IPS DF 4.7 (cell line): ENCODE measurements around the gene CDC42EP4.
"Not testable (repeated sequence)": the region's sequence is repeated elsewhere in the genome, so short reads cannot be mapped to it uniquely, and the experiment has no call there.

Experiments
- DNase-seq: peaks from one replicate; pipeline ENCODE4 v3.0.0-alpha.2; 2013; ENCODE audit warnings: low spot score; ENCODE audit errors: extremely low read depth

CDC42EP4 gene

GRCh38 chr17:73280191-73280590 lies 31.6 kb downstream of the CDC42EP4 start:
- no peak for DNase-seq

- DNase-seq: no peak
These were observed 32.1 kb downstream of the CDC42EP4 start for GRCh38 chr17:73279704-73280103.

DNA sequence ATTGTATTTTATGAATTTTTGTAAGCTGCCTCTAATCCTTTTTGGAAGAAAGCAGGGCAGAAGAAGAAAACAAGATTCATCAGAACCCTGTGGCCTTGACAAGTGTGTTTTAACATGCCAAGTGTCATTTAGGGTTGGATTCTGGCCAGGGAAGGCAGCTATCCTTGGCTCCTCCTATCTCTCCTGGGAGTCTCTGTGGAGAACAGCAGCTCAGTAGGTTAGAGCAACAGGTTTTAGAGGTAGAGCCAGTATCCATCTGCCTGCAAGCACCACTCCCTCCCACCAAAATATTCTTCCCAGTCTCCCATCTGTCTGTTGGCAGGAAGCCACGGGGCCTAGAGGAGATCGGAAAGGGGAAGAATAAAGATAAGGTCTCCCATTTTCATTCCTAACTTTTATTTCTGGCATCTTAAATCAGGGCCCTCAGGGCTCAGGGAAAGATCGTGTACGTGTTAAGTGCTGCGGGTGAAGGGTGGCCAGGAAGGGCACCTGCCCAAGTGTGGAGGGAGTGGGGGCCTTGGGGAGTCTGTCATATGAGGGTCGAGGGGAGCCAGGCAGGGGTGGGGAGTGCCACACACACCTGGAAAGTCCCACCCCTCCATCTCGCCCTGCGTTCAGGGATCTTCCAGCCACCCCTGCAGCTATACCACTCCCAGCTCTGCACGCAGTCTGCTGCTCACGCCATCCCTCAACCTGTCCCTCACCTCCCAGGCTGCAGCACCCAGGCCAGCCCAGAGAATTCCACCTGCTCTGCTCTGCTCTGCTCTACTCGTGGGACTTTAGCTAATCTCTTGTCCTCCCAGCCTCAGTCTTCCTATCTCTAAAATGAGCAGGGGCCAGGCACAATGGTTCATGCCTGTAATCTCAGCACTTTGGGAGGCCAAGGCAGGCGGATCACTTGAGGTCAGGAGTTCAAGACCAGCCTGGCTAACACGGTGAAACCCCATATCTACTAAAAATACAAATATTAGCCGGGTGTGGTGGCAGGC lies 33.0 kb downstream of the CDC42EP4 start:
- no peak for DNase-seq

DNA sequence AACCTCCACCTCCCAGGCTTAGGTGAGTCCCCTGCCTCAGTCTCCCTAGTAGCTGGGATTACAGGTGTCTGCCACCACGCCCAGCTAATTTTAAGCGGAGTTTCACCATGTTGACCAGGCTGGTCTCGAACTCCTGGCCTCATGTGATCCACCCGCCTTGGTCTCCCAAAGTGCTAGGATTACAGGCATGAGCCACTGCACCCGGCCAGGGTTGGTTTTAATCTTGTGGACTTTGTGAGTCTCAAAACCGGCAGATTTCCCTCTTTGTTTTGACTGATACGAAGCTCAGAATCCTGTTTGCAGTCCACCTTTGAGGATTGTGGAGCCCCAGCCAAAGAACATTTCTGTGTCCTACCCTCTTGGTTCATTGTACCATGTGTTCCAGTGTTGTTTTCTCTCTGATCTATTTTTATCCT lies 33.7 kb downstream of the CDC42EP4 start:
- DNase-seq: no peak

- no peak for DNase-seq
These were observed 37.3 kb downstream of the CDC42EP4 start for GRCh38 chr17:73274490-73274889.

GRCh38 chr17:73272906-73273218 lies 38.9 kb downstream of the CDC42EP4 start:
- no peak for DNase-seq

GRCh38 chr17:73271072-73271471 lies 40.7 kb downstream of the CDC42EP4 start:
- no peak for DNase-seq

DNA sequence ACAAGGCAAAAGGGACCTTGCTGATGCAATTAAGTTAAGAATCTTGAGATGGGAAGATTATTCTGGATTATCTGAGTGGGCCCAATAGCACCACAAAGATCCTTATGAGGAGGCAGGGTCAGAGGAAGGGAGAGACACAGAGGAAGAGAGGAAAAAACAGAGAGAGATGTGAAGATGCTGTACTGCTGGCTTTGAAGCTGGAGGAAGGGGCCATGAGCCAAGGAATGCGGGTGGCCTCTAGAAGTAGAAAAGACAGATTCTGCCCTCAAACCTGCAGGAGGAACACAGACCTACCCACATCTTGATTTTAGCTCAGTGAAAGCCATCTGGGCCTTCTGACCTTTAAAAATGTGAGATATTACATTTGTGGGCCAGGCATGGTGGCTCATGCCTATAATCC lies 42.0 kb downstream of the CDC42EP4 start:
- no peak for DNase-seq

GRCh38 chr17:73269329-73269615 lies 42.5 kb downstream of the CDC42EP4 start:
- DNase-seq: no peak

GRCh38 chr17:73268582-73269328 lies 43.0 kb downstream of the CDC42EP4 start:
- DNase-seq: no peak

DNA sequence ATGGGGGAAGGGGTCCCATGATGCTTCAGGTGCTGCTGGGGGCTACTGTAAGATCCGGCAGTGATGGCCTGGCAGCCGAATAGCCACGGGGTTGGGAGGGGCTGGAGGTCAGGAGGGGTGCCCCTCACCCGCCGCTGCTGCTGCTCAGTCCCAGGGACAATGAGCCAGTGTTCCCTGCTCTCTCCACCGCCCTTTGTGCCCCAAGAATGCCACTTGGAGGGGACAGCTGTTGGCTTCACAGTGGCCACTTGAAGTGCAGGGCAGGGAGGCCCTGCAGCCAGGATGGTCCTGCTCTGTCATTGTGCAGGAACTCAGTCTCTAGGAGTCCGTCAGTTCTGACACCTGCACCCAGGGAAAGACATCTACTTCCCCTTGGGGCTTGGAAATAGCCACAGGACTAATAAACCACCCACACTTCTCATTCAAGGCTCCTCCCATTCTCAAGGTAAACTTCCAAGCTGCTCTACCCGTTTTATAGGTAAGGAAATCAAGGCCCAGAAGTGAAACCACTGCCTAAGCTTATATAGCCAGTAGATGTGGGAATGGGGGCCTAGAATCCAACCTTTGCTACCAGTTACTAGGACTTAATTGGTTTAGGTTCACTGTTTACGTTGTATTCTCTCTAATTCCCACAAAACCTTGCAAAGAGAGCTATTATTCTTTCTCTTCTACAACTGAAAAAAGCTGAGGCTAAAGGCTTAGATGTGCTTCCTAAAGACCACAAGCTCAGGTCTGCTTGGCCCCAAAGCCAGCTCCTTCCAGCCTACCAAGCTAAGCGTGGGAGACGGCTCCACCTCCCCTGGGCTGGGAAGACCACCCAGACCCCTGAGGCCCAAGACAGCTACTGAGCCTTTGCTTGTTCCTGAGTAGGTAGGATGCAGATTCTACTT lies 43.9 kb downstream of the CDC42EP4 start:
- DNase-seq: no peak

DNA sequence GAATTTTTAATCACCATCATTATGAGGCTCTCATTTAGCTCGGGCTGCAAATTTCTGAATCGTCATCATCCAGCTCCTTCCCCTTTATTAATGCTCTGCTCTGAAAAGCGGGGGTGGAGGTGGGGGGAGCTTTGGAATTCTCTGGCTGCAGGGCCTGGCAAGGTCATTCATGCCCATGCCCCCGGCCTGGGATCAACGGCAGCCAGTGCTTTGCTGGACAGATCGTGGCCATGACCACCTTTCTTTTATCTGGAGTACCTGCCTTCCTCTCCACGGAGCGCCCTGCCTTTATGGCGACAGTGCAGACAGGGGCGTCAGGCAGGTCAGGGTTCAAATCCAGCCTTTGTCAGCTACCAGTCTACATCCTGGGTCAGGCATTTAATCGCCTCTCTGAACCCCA lies 45.0 kb downstream of the CDC42EP4 start:
- no peak for DNase-seq

- DNase-seq: no peak
These were observed 45.9 kb downstream of the CDC42EP4 start for GRCh38 chr17:73265646-73266640.

DNA sequence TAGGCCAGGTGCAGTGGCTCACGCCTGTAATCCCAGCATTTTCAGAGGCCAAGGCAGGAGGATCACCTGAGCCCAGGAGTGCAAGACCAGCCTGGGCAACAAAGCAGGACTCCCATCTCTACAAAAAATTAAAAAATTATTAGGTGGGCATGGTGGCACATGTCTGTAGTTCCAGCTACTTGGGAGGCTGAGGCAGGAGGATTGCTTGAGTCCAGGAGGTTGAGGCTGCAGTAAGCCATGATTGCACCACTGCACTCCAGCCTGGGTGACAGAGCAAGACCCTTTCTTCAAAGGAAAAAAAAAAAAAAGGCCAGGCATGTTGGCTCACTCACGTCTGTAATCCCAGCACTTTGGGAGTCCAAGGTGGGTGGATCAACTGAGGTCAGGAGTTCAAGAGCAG lies 47.4 kb downstream of the CDC42EP4 start:
- not testable (repeated sequence) for DNase-seq

DNA sequence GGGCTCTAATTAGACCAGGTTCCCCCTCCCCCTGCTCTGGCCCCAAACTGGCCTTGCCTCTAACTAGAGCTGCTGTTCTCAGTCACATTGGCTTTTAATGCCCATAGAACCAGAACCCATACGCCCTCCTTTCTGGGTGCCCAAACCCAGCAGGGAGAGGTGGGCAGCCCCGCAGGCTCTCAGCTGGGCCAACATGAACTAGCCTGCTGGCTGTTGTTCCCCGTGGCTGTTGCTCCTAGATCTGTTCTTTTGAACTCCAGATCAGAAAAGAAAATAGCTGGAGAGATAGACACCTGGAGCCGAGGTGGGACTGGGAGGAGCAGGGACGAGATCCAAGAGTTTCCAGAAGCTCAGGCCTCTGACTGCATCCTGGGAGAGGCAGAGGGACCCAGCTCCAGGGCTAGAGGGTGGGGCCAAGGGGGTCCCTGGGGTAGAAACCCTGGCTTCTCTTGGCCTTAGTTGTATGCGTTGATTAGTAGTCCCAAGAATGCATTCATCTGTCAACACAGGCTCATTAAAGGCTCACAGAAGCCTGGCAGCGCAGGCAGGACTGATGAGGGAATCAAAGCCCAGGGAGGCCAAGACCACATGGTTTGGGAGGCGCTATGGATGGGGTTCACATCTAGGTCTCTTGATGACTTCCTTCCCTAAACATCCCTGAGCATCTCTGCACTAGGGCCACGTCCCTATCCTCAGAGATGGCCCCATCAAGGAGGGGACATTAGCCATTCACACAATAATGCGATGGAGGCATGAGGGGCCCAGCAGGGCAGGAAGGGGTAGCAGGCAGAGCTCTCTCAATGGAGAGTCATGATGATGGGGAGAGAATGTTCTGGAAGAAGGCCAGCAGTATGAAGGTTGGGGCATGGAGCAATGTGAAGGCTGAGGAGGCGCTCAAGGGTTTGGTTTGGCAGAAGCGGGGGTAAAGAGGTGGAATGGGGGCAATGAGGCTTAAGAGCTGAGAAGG lies 48.8 kb downstream of the CDC42EP4 start:
- no peak for DNase-seq

DNA sequence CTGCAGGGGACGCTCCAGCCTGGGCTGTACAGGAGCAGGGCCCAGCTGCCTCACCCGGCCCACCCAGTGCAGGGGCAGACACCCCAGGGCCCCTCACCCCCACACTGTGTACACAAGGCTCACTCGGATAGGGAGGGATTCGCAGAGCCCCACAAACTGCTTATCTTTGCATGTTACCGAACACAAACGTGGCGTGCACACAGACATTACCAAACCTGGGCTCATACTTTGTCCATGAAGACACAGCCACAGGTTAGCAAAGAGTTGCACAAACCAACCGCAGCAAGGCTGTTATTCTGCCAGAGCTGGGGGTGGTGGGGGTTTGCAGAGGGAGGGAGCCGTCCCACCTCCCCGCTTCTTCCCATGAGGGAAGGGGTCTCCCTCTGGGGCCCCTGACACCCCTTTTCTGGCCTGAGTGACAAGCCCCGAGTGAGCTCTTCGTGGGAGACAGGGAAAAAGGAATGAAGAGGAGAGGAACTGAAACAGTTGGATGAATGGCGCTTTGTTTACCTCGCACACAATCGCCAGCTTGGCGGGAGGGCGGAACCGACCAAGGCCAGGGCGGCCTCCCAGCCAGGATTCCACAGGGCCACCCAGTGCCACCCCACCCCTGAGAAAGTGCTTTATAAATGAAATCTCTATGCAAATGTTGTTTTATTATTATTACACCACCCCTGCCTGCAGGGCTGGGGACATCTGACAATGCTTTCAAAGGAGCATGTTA lies 49.7 kb downstream of the CDC42EP4 start:
- no peak for DNase-seq

- no peak for DNase-seq
These were observed 50.2 kb downstream of the CDC42EP4 start, which contains the start of gene CPSF4L for GRCh38 chr17:73261617-73261951. TSS of gene CPSF4L (minus strand) at chr17:73261880. CDS start at chr17:73261818, 62 bp downstream.

DNA sequence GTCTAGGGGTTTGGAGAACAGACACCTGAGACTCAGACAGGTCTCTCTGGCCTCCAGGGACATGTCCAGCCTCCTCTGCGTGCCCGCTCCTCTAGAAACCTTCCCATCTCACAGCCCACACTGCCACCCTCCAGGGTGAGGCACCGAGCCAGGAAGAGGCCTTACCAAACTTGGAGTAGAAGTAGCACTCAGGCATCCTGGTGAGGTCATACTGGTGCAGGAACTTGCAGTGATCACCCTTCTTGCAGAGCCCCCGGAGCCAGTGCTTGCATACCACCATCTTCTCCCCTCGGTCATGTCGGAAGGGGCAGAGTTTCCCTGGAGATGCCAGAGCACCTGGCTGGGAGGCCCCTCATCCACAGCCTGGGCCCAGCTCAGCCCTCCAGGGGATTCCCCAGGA lies 54.3 kb downstream of the CDC42EP4 start:
- DNase-seq: no peak

DNA sequence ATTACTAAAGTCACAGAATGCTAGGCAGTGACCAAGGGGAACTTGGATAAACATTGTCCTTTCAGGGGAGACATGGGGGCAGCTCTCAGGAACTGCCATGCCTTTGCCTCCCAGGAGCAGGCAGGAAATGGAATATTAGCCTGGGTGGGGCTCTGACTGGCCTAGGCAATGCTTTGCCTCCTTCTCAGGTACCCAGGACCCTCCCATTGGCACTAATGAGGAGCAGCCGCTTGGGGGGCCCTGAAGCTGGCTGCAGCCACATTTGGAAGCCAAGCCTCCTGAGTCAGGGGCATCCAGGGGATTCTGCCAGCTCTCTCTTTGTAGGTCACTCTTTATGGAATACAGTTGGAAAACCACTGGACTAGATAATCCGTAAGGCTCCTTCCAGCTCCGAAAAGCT lies 55.6 kb downstream of the CDC42EP4 start:
- no peak for DNase-seq
